Gastroesophageal sphincter (tissue), 4 donors: ENCODE data around the gene TMEM125. TPM values are rescaled to one million over a fixed set of nuclear protein-coding genes. Genes with fewer than 3 reads are reported as not detected.

ENCODE experiments used
- ATAC-seq: fragments of 150-250 bp; one replicate; pipeline ENCODE4 v1.9.1; 2016; ENCODE audit warnings: mild to moderate bottlenecking, moderate library complexity
- H3K27ac ChIP-seq, 4 donors: fragments of 200-600 bp; sonication (generic) in 3 of 4; 1 replicate in 3 of 4; 2 replicates in 1 of 4; pipeline ENCODE4 v1.5.1; 2016 to 2019
- H3K27me3 ChIP-seq: fragments of 200-600 bp; sonication (generic); one replicate; pipeline ENCODE4 v1.5.1; 2019
- H3K36me3 ChIP-seq, 2 donors: fragments of 200-600 bp; sonication (generic); one replicate each; pipeline ENCODE4 v1.5.1; 2019; ENCODE audit warnings: control low read depth in 1 of 2
- H3K4me1 ChIP-seq, 3 donors: fragments of 200-600 bp; sonication (generic); 1 replicate in 2 of 3; 2 replicates in 1 of 3; pipeline ENCODE4 v1.5.1; 2016 to 2019; ENCODE audit warnings: control low read depth in 2 of 3
- H3K4me3 ChIP-seq, 2 donors: fragments of 200-600 bp; sonication (generic); one replicate each; pipeline ENCODE4 v1.5.1; 2019; ENCODE audit warnings: mild to moderate bottlenecking in 1 of 2, moderate library complexity in 1 of 2
- H3K9me3 ChIP-seq, 3 donors: fragments of 200-600 bp; sonication (generic); one replicate each; pipeline ENCODE4 v1.5.1; 2017 to 2019; ENCODE audit warnings: control low read depth in 2 of 3
- EP300 ChIP-seq: sonication (generic); formaldehyde crosslinking; IDR thresholded peaks from one replicate; pipeline ENCODE4 v1.6.1; 2017; ENCODE audit warnings: antibody characterized with exemption, mild to moderate bottlenecking
- POLR2A ChIP-seq, 2 donors: fragments of 450-650 bp; IDR thresholded peaks; one replicate each; pipeline ENCODE4 v1.6.1; 2017; ENCODE audit warnings: antibody characterized with exemption in 2 of 2, mild to moderate bottlenecking in 2 of 2, moderate library complexity in 1 of 2
- POLR2AphosphoS5 ChIP-seq: sonication (generic); formaldehyde crosslinking; IDR thresholded peaks from one replicate; pipeline ENCODE4 v1.6.1; 2017; ENCODE audit warnings: antibody characterized with exemption
- WGBS, 2 donors: methylation state at CpG; one replicate each; pipeline ENCODE4 v1.1.5; 2018; ENCODE audit warnings: low coverage in 1 of 2; 5-methylcytosine and 5-hydroxymethylcytosine counted together
- total RNA-seq, 4 donors: library from RNA; depleted of rRNA; stranded (reverse); fragments of >200 nt; gene quantifications; one replicate each; pipeline ENCODE4 v1.1.0, GENCODE V29; 2016
- TF ChIP-seq, protein P1 (sequence below), 4 experiments: fragments of 200-600 bp in 2 of 4; fragments of 450-650 bp in 2 of 4; sonication (generic) in 1 of 4; IDR thresholded peaks; one replicate each; pipeline ENCODE4 v1.5.1; 2017 to 2019; ENCODE audit warnings: antibody characterized with exemption in 4 of 4, mild to moderate bottlenecking in 2 of 4, moderate library complexity in 2 of 4

Gene TMEM125
- total RNA-seq, 4 donors from 2014 or later = 0.45 TPM; not detected in 3

DNA sequence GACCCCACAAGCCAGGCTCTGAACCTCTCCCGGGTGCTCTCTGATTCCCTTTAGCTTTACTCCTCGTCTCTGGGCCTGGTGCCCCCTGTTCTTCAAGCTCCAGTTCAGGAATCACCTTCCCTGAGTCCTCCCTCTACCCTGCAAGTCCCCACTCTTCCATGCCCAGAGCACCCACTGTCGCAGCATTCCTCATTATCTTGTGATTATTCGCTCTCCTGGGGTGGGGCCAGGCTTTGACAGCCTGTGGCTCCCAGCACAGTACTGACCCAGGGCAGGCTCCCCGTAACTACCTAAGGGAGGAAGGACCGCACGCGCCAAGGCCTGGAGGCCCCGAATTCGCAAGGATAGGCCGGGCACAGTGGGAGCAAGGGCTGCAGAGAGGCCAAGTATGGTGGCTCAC, 16.3 kb downstream of the TMEM125 start:
- Histone ChIP-seq H3K4me1 (no peaks in the 10 kb centered on the region), H3K27me3 (peaks cover 9% of the 10 kb centered on the region), H3K27ac (no peak overlapping the region), H3K9me3 (no peaks in the 10 kb centered on the region), H3K36me3 (no peaks in the 10 kb centered on the region), H3K4me3 (no peak overlapping the region)
- WGBS, 2 donors = 88 to 93% methylated on average over 3 to 9 of the region's 11 CpGs
- TF ChIP-seq POLR2A (IDR thresholded peaks at IDR 0.05) = no peak
- no peak for TF ChIP-seq EP300
- TF ChIP-seq, protein P1, sequence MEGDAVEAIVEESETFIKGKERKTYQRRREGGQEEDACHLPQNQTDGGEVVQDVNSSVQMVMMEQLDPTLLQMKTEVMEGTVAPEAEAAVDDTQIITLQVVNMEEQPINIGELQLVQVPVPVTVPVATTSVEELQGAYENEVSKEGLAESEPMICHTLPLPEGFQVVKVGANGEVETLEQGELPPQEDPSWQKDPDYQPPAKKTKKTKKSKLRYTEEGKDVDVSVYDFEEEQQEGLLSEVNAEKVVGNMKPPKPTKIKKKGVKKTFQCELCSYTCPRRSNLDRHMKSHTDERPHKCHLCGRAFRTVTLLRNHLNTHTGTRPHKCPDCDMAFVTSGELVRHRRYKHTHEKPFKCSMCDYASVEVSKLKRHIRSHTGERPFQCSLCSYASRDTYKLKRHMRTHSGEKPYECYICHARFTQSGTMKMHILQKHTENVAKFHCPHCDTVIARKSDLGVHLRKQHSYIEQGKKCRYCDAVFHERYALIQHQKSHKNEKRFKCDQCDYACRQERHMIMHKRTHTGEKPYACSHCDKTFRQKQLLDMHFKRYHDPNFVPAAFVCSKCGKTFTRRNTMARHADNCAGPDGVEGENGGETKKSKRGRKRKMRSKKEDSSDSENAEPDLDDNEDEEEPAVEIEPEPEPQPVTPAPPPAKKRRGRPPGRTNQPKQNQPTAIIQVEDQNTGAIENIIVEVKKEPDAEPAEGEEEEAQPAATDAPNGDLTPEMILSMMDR (IDR thresholded peaks at IDR 0.05) = no peak
- TF ChIP-seq POLR2AphosphoS5 = no peak
- ATAC-seq = no peak

DNA sequence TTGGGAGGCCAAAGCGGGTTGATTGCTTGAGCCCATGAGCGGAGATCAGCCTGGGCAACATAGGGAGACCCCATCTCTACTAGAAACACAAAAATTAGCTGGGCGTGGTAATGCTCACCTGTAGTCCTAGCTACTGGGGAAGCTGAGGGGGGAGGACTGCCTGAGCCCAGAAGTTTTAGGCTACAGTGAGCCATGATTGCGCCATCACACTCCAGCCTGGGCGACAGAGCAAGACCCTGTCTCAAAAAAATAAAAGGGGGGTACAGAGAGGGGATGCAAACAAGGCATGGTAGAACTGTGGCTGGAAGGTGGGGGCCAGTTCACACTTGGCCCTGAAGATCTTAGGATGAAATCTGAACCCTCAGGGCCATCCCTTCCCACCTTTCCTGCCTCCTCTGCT, 16.8 kb downstream of the TMEM125 start:
- TF ChIP-seq POLR2AphosphoS5 = no peak
- TF ChIP-seq, protein P1 (IDR thresholded peaks at IDR 0.05) = no peak
- TF ChIP-seq EP300 = no peak
- TF ChIP-seq POLR2A (IDR thresholded peaks at IDR 0.05) = no peak
- no peak overlapping the region for H3K27ac ChIP-seq
- no peaks in the 10 kb centered on the region for H3K36me3 ChIP-seq
- ATAC-seq = no peak
- H3K27me3 ChIP-seq = peaks cover 9% of the 10 kb centered on the region
- no peaks in the 10 kb centered on the region for H3K4me1 ChIP-seq
- WGBS, 2 donors = 95 to 100% methylated on average over 4 of the region's 5 CpGs
- no peak overlapping the region for H3K4me3 ChIP-seq
- no peaks in the 10 kb centered on the region for H3K9me3 ChIP-seq

DNA sequence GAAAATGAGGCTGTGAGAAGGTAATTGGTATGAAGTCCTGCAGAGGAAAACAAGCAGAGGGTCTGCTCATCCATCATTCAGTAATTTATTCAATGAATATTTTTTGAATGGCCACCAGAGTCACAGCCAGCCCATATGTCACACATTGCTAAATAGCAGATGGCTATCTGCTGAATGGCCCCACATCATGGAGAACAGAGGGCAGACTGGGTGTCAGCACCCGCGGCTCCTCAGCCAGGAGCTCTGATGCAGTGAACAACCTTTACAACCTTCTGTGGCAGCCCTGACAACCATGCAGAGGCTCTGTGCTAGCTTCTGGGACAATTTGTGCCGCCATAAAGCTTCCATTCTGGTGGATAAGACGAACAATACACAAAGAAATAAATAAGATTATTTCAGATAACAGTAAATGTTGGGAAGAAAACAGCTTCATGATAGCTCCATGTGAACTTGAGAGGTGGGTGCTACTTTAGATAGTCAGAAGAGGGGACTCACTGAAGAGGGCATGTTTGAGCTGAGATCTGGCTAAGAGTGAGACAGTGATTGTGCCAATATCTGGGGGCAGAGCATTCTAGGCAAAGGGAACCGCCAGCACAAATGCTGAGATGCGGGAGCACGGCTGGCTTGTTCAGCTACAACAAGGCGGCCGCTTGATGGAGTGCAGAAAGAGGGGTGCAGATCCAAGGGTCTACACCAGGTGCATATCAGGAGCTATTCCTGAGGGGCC, 18.4 kb downstream of the TMEM125 start:
- Histone ChIP-seq H3K4me3 (no peak overlapping the region), H3K27ac (no peak overlapping the region), H3K36me3 (no peaks in the 10 kb centered on the region), H3K9me3 (no peaks in the 10 kb centered on the region), H3K27me3 (peaks cover 9% of the 10 kb centered on the region), H3K4me1 (peaks cover 0 to under 1% (median 0%) of the 10 kb centered on the region in 3 donors)
- no peak for ATAC-seq
- WGBS, 2 donors = 83 to 85% methylated on average over 3 to 8 of the region's 9 CpGs
- no peak for TF ChIP-seq EP300
- TF ChIP-seq POLR2A (IDR thresholded peaks at IDR 0.05) = no peak
- TF ChIP-seq POLR2AphosphoS5 = no peak
- TF ChIP-seq, protein P1 (IDR thresholded peaks at IDR 0.05) = no peak

DNA sequence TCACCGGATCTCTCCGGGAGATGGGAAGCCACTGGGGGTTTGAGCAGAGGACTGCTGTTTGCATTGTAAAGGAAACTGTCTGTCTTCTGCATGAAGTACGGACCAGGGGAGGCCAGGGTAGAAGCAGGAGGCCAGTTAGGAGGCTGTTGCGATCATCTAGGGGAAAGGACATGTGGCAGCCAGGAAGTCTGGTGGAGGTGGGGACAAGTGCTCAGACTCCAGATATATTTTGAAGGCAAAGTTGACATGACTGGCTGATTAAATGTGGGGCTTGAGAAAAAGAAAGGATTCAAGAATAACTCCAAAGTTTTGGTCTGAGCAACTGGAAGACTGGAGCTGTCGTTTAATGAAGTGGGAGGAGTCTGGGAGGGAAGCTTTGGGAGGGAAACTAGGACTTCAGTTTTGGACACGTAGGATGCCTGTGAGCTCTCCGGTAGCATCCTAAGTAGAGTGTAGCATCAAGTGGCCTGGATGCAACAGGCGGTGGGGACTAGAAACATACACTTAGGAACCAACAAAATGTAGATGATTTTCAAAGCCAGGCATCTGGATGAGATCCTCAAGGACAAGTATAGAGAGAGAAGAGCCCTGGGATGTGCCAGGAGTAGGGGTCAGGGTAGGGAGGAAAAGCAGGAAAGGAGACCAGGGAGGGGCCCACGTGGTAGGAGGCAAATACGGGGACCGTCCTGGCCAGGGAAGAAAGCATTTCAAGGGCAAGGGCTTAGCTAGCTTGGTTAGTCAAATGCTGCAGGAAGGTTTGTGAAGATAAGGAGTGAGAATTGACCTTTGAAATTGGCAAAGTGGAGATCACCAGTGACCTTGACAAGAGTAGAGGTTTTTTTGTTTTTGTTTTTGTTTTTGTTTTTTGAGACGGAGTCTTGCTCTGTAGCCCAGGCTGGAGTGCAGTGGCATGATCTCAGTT, 19.3 kb downstream of the TMEM125 start:
- no peaks in the 10 kb centered on the region for H3K36me3 ChIP-seq
- no peaks in the 10 kb centered on the region for H3K9me3 ChIP-seq
- no peak overlapping the region for H3K27ac ChIP-seq
- H3K4me3 ChIP-seq = no peak overlapping the region
- TF ChIP-seq EP300 (no peak), POLR2AphosphoS5 (no peak), POLR2A (IDR thresholded peaks at IDR 0.05) (no peak)
- TF ChIP-seq, protein P1 (IDR thresholded peaks at IDR 0.05) = no peak
- WGBS, 2 donors = 67 to 69% methylated on average over 7 to 11 of the region's 12 CpGs
- peaks cover 0 to 8% (median 3%) of the 10 kb centered on the region in 3 donors for H3K4me1 ChIP-seq
- no peak for ATAC-seq
- H3K27me3 ChIP-seq = peaks cover 9% of the 10 kb centered on the region
